HEK293 (cell line): Measurements from ENCODE around the gene EFCAB9.

Experiments
- FEZF1 ChIP-seq: fragments of 450-650 bp; formaldehyde crosslinking; IDR thresholded peaks from 2 replicates; pipeline ENCODE4 v1.5.1; 2016; ENCODE audit warnings: missing biosample characterization, missing genetic modification characterization
- HOXC10 ChIP-seq: sonication (generic); formaldehyde crosslinking; IDR thresholded peaks from 2 replicates; pipeline ENCODE4 v1.8.1; 2023; ENCODE audit warnings: mild to moderate bottlenecking, missing genetic modification reagents
- KLF10 ChIP-seq: fragments of 450-650 bp; IDR thresholded peaks from 2 replicates; pipeline ENCODE4 v1.5.1; 2018; ENCODE audit warnings: missing biosample characterization, mild to moderate bottlenecking, missing genetic modification characterization
- KLF8 ChIP-seq: fragments of 450-650 bp; formaldehyde crosslinking; IDR thresholded peaks from 2 replicates; pipeline ENCODE4 v1.5.1; 2016; ENCODE audit warnings: missing biosample characterization, missing genetic modification characterization
- MZF1 ChIP-seq: fragments of 450-650 bp; formaldehyde crosslinking; IDR thresholded peaks from 2 replicates; pipeline ENCODE4 v1.5.1; 2017; ENCODE audit warnings: missing biosample characterization, missing genetic modification characterization, borderline replicate concordance
- SCRT1 ChIP-seq: fragments of 450-650 bp; formaldehyde crosslinking; IDR thresholded peaks from 2 replicates; pipeline ENCODE4 v1.5.1; 2016; ENCODE audit warnings: missing biosample characterization, missing genetic modification characterization, borderline replicate concordance
- SCRT2 ChIP-seq: fragments of 450-650 bp; formaldehyde crosslinking; IDR thresholded peaks from 2 replicates; pipeline ENCODE4 v1.5.1; 2016; ENCODE audit warnings: missing biosample characterization, missing genetic modification characterization
- SP2 ChIP-seq: fragments of 450-650 bp; formaldehyde crosslinking; IDR thresholded peaks from 2 replicates; pipeline ENCODE4 v1.5.1; 2016; ENCODE audit warnings: missing biosample characterization, missing genetic modification characterization
- SP7 ChIP-seq: fragments of 450-650 bp; formaldehyde crosslinking; IDR thresholded peaks from 2 replicates; pipeline ENCODE4 v1.5.1; 2016; ENCODE audit warnings: missing biosample characterization, missing genetic modification characterization
- ZBTB17 ChIP-seq: fragments of 450-650 bp; formaldehyde crosslinking; IDR thresholded peaks from 2 replicates; pipeline ENCODE4 v1.5.1; 2016; ENCODE audit warnings: missing biosample characterization, missing genetic modification characterization
- ZNF114 ChIP-seq: fragments of 450-650 bp; formaldehyde crosslinking; IDR thresholded peaks from 2 replicates; pipeline ENCODE4 v1.5.0; 2017; ENCODE audit warnings: missing biosample characterization, missing genetic modification characterization
- ZNF157 ChIP-seq: fragments of 450-650 bp; formaldehyde crosslinking; IDR thresholded peaks from 2 replicates; pipeline ENCODE4 v1.5.1; 2016; ENCODE audit warnings: missing biosample characterization, missing genetic modification characterization
- ZNF202 ChIP-seq: fragments of 450-650 bp; formaldehyde crosslinking; IDR thresholded peaks from 2 replicates; pipeline ENCODE4 v1.5.1; 2016; ENCODE audit warnings: missing biosample characterization, missing genetic modification characterization, borderline replicate concordance
- ZNF302 ChIP-seq: fragments of 450-650 bp; formaldehyde crosslinking; IDR thresholded peaks from 2 replicates; pipeline ENCODE4 v1.5.1; 2016; ENCODE audit warnings: missing biosample characterization, missing genetic modification characterization, low read depth
- ZNF366 ChIP-seq: fragments of 450-650 bp; formaldehyde crosslinking; conservative IDR thresholded peaks from 2 replicates; pipeline ENCODE4 v1.5.1; 2016; ENCODE audit warnings: missing biosample characterization, missing genetic modification characterization
- ZNF391 ChIP-seq: fragments of 450-650 bp; formaldehyde crosslinking; IDR thresholded peaks from 2 replicates; pipeline ENCODE4 v1.5.1; 2016; ENCODE audit warnings: low read depth, missing biosample characterization, missing genetic modification characterization, borderline replicate concordance
- ZNF394 ChIP-seq: fragments of 450-650 bp; formaldehyde crosslinking; IDR thresholded peaks from 2 replicates; pipeline ENCODE4 v1.5.1; 2016; ENCODE audit warnings: missing biosample characterization, missing genetic modification characterization, mild to moderate bottlenecking, moderate library complexity, borderline replicate concordance
- ZNF473 ChIP-seq: fragments of 450-650 bp; formaldehyde crosslinking; IDR thresholded peaks from 2 replicates; pipeline ENCODE4 v1.5.1; 2017; ENCODE audit warnings: missing biosample characterization, missing genetic modification characterization
- ZNF624 ChIP-seq: fragments of 450-650 bp; formaldehyde crosslinking; IDR thresholded peaks from 2 replicates; pipeline ENCODE4 v1.5.1; 2017; ENCODE audit warnings: missing biosample characterization, missing genetic modification characterization
- ZNF707 ChIP-seq: fragments of 450-650 bp; formaldehyde crosslinking; IDR thresholded peaks from 2 replicates; pipeline ENCODE4 v1.5.1; 2016; ENCODE audit warnings: missing biosample characterization, missing genetic modification characterization
- ZNF830 ChIP-seq: fragments of 450-650 bp; IDR thresholded peaks from 2 replicates; pipeline ENCODE4 v1.5.0; 2018; ENCODE audit warnings: missing biosample characterization, missing genetic modification characterization, low read depth, mild to moderate bottlenecking, moderate library complexity
- TF ChIP-seq, protein P1 (sequence below): fragments of 450-650 bp; formaldehyde crosslinking; IDR thresholded peaks from 2 replicates; pipeline ENCODE4 v1.5.1; 2016; ENCODE audit warnings: missing biosample characterization, missing genetic modification characterization
- TF ChIP-seq, protein P2 (sequence below): fragments of 450-650 bp; formaldehyde crosslinking; IDR thresholded peaks from 2 replicates; pipeline ENCODE4 v1.5.1; 2017; ENCODE audit warnings: missing biosample characterization, mild to moderate bottlenecking, missing genetic modification characterization, moderate library complexity
- TF ChIP-seq, protein P3 (sequence below): fragments of 450-650 bp; formaldehyde crosslinking; IDR thresholded peaks from 2 replicates; pipeline ENCODE4 v1.5.1; 2016; ENCODE audit warnings: missing biosample characterization, missing genetic modification characterization
- TF ChIP-seq, protein P4 (sequence below): sonication (generic); formaldehyde crosslinking; IDR thresholded peaks from 2 replicates; pipeline ENCODE4 v1.8.1; 2022; ENCODE audit warnings: mild to moderate bottlenecking, moderate library complexity, missing genetic modification reagents
- TF ChIP-seq, protein P5 (sequence below): fragments of 450-650 bp; formaldehyde crosslinking; IDR thresholded peaks from 2 replicates; pipeline ENCODE4 v1.5.1; 2016; ENCODE audit warnings: missing biosample characterization, missing genetic modification characterization
- TF ChIP-seq, protein P6 (sequence below): fragments of 450-650 bp; formaldehyde crosslinking; IDR thresholded peaks from 2 replicates; pipeline ENCODE4 v1.5.1; 2016; ENCODE audit warnings: missing biosample characterization, missing genetic modification characterization

The EFCAB9 gene

DNA sequence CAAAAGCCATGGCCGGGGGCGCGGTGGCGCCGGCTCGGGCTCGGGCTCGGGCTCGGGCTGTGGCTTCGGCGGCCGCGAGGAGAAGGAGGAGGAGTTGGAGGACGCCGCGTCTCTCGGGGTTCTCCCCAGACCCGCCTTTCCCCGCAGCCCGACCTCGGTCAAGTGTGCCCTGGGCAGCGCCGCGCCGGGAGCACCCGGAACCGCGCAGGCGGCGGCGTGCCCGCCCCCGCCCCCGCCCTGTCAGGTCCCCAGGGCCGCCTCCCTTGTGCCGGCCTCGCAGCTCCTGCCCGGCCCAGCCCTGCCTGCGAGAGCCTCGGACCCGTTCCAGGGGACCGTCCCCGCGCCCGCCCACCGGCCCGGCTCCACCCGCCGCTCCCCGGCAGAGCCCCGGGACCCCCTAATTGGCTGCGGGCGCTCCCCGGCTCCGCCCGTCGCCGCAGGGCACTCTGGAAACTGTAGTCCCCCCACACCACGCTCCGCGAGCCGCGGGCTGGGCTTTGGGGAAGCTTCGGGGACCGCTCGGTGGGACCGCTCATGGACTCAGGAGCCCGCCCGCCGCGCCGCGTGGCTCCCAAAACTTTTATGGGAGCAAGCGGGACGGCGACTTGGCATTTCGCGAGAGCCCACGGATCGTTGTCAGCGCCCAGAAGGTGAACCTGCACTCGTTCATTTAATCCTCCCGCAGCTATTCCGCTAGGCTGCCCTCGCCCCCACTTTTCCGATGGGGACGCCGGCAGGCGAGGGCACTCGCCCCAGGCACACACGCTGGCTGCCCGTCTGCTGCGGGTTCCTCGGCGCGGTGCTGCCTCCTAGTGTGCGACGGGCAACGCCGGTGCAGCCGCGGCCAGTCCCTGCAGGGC, 5.7 kb upstream of the EFCAB9 start, which contains the start of gene STK10 (continued):
- TF ChIP-seq, protein P1, sequence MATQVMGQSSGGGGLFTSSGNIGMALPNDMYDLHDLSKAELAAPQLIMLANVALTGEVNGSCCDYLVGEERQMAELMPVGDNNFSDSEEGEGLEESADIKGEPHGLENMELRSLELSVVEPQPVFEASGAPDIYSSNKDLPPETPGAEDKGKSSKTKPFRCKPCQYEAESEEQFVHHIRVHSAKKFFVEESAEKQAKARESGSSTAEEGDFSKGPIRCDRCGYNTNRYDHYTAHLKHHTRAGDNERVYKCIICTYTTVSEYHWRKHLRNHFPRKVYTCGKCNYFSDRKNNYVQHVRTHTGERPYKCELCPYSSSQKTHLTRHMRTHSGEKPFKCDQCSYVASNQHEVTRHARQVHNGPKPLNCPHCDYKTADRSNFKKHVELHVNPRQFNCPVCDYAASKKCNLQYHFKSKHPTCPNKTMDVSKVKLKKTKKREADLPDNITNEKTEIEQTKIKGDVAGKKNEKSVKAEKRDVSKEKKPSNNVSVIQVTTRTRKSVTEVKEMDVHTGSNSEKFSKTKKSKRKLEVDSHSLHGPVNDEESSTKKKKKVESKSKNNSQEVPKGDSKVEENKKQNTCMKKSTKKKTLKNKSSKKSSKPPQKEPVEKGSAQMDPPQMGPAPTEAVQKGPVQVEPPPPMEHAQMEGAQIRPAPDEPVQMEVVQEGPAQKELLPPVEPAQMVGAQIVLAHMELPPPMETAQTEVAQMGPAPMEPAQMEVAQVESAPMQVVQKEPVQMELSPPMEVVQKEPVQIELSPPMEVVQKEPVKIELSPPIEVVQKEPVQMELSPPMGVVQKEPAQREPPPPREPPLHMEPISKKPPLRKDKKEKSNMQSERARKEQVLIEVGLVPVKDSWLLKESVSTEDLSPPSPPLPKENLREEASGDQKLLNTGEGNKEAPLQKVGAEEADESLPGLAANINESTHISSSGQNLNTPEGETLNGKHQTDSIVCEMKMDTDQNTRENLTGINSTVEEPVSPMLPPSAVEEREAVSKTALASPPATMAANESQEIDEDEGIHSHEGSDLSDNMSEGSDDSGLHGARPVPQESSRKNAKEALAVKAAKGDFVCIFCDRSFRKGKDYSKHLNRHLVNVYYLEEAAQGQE: peak; percentile 26; the same call in 1 of the 2 replicates
- TF ChIP-seq SCRT2 (tag by site-specific recombination) (no peak), ZNF830 (tag by site-specific recombination) (no peak), ZNF114 (tag by site-specific recombination) (no peak), MZF1 (tag by site-specific recombination) (peak; percentile 83), HOXC10 (CRISPR knock-in tag) (no peak), SP7 (tag by site-specific recombination) (peak; percentile 68; the same call in 1 of the 2 replicates), ZNF707 (tag by site-specific recombination) (no peak), KLF8 (tag by site-specific recombination) (peak; percentile 72; the same call in 1 of the 2 replicates), ZNF473 (tag by site-specific recombination) (no peak), FEZF1 (tag by site-specific recombination) (no peak), ZNF157 (tag by site-specific recombination) (no peak), SCRT1 (tag by site-specific recombination) (no peak), ZNF391 (tag by site-specific recombination) (no peak; the same call in 1 of the 2 replicates), ZNF624 (no peak), ZBTB17 (peak; percentile 83), KLF10 (tag by site-specific recombination) (peak; percentile 49), ZNF302 (tag by site-specific recombination) (no peak), ZNF366 (peak; percentile 49; the same call in 1 of the 2 replicates), SP2 (tag by site-specific recombination) (peak; percentile 46), ZNF202 (tag by site-specific recombination) (peak; percentile 89), ZNF394 (tag by site-specific recombination) (peak; percentile 80; the same call in 1 of the 2 replicates)
- TF ChIP-seq, protein P2, sequence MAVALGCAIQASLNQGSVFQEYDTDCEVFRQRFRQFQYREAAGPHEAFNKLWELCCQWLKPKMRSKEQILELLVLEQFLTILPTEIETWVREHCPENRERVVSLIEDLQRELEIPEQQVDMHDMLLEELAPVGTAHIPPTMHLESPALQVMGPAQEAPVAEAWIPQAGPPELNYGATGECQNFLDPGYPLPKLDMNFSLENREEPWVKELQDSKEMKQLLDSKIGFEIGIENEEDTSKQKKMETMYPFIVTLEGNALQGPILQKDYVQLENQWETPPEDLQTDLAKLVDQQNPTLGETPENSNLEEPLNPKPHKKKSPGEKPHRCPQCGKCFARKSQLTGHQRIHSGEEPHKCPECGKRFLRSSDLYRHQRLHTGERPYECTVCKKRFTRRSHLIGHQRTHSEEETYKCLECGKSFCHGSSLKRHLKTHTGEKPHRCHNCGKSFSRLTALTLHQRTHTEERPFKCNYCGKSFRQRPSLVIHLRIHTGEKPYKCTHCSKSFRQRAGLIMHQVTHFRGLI (tag by site-specific recombination): peak; percentile 76
- TF ChIP-seq, protein P3, sequence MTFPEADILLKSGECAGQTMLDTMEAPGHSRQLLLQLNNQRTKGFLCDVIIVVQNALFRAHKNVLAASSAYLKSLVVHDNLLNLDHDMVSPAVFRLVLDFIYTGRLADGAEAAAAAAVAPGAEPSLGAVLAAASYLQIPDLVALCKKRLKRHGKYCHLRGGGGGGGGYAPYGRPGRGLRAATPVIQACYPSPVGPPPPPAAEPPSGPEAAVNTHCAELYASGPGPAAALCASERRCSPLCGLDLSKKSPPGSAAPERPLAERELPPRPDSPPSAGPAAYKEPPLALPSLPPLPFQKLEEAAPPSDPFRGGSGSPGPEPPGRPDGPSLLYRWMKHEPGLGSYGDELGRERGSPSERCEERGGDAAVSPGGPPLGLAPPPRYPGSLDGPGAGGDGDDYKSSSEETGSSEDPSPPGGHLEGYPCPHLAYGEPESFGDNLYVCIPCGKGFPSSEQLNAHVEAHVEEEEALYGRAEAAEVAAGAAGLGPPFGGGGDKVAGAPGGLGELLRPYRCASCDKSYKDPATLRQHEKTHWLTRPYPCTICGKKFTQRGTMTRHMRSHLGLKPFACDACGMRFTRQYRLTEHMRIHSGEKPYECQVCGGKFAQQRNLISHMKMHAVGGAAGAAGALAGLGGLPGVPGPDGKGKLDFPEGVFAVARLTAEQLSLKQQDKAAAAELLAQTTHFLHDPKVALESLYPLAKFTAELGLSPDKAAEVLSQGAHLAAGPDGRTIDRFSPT (tag by site-specific recombination): peak; percentile 95
- TF ChIP-seq, protein P4, sequence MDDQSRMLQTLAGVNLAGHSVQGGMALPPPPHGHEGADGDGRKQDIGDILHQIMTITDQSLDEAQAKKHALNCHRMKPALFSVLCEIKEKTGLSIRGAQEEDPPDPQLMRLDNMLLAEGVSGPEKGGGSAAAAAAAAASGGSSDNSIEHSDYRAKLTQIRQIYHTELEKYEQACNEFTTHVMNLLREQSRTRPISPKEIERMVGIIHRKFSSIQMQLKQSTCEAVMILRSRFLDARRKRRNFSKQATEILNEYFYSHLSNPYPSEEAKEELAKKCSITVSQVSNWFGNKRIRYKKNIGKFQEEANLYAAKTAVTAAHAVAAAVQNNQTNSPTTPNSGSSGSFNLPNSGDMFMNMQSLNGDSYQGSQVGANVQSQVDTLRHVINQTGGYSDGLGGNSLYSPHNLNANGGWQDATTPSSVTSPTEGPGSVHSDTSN (CRISPR knock-in tag): no peak
- TF ChIP-seq, protein P5, sequence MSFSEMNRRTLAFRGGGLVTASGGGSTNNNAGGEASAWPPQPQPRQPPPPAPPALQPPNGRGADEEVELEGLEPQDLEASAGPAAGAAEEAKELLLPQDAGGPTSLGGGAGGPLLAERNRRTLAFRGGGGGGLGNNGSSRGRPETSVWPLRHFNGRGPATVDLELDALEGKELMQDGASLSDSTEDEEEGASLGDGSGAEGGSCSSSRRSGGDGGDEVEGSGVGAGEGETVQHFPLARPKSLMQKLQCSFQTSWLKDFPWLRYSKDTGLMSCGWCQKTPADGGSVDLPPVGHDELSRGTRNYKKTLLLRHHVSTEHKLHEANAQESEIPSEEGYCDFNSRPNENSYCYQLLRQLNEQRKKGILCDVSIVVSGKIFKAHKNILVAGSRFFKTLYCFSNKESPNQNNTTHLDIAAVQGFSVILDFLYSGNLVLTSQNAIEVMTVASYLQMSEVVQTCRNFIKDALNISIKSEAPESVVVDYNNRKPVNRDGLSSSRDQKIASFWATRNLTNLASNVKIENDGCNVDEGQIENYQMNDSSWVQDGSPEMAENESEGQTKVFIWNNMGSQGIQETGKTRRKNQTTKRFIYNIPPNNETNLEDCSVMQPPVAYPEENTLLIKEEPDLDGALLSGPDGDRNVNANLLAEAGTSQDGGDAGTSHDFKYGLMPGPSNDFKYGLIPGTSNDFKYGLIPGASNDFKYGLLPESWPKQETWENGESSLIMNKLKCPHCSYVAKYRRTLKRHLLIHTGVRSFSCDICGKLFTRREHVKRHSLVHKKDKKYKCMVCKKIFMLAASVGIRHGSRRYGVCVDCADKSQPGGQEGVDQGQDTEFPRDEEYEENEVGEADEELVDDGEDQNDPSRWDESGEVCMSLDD (tag by site-specific recombination): peak; percentile 98
- TF ChIP-seq, protein P6, sequence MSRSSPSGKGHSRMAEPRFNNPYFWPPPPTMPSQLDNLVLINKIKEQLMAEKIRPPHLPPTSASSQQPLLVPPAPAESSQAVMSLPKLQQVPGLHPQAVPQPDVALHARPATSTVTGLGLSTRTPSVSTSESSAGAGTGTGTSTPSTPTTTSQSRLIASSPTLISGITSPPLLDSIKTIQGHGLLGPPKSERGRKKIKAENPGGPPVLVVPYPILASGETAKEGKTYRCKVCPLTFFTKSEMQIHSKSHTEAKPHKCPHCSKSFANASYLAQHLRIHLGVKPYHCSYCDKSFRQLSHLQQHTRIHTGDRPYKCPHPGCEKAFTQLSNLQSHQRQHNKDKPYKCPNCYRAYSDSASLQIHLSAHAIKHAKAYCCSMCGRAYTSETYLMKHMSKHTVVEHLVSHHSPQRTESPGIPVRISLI (tag by site-specific recombination): 0 out of 2 replicates have a peak, but pooled peaks have one; percentile 27
